ENCODE measurements around the gene FAM118B.

- TF ChIP-seq POLR2A (IDR thresholded peaks at IDR 0.05), result no peak
- TF ChIP-seq, protein P1, sequence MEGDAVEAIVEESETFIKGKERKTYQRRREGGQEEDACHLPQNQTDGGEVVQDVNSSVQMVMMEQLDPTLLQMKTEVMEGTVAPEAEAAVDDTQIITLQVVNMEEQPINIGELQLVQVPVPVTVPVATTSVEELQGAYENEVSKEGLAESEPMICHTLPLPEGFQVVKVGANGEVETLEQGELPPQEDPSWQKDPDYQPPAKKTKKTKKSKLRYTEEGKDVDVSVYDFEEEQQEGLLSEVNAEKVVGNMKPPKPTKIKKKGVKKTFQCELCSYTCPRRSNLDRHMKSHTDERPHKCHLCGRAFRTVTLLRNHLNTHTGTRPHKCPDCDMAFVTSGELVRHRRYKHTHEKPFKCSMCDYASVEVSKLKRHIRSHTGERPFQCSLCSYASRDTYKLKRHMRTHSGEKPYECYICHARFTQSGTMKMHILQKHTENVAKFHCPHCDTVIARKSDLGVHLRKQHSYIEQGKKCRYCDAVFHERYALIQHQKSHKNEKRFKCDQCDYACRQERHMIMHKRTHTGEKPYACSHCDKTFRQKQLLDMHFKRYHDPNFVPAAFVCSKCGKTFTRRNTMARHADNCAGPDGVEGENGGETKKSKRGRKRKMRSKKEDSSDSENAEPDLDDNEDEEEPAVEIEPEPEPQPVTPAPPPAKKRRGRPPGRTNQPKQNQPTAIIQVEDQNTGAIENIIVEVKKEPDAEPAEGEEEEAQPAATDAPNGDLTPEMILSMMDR (IDR thresholded peaks at IDR 0.05), result no peak
- TF ChIP-seq EP300 (IDR thresholded peaks at IDR 0.05), result no peak
These were observed 24.7 kb upstream of the FAM118B start for GRCh38 chr11:126186708-126187529.
